Thymus (tissue), 11 donors: ENCODE measurements around the gene PATJ. TPM values are rescaled to one million over a fixed set of nuclear protein-coding genes. Genes with fewer than 3 reads are reported as not detected.
"Not testable (repeated sequence)": the region's sequence is repeated elsewhere in the genome, so short reads cannot be mapped to it uniquely, and the experiment has no call there.

Experiments
- DNase-seq, 9 donors: peaks; one replicate each; pipeline ENCODE4 v3.0.0-alpha.2; 2013; ENCODE audit warnings: low spot score in 9 of 9, low read depth in 6 of 9, missing footprints in 1 of 9
- H3K27ac ChIP-seq, 2 donors: one replicate each; pipeline ENCODE4 v1.5.1; 2013; ENCODE audit warnings: control low read depth in 1 of 2, low read depth in 1 of 2, low read length in 1 of 2, mild to moderate bottlenecking in 1 of 2, moderate library complexity in 1 of 2
- H3K27me3 ChIP-seq, 2 donors: one replicate each; pipeline ENCODE4 v1.5.1; 2013; ENCODE audit warnings: low read length in 1 of 2; ENCODE audit not compliant: control insufficient read depth in 2 of 2, insufficient read depth in 1 of 2
- H3K36me3 ChIP-seq, 2 donors: one replicate each; pipeline ENCODE4 v1.5.1; 2013; ENCODE audit warnings: low read length in 1 of 2, mild to moderate bottlenecking in 1 of 2, moderate library complexity in 1 of 2; ENCODE audit not compliant: control insufficient read depth in 2 of 2, insufficient read depth in 2 of 2
- H3K4me1 ChIP-seq, 2 donors: one replicate each; pipeline ENCODE4 v1.5.1; 2013; ENCODE audit warnings: low read length in 2 of 2; ENCODE audit not compliant: control insufficient read depth in 2 of 2, insufficient read depth in 2 of 2
- H3K4me3 ChIP-seq, 2 donors: one replicate each; pipeline ENCODE4 v1.5.1; 2013; ENCODE audit warnings: low read length in 2 of 2, control low read depth in 1 of 2, mild to moderate bottlenecking in 1 of 2
- H3K9me3 ChIP-seq, 2 donors: one replicate each; pipeline ENCODE4 v1.5.1; 2013; ENCODE audit warnings: low read length in 1 of 2, mild to moderate bottlenecking in 1 of 2; ENCODE audit not compliant: control insufficient read depth in 2 of 2, insufficient read depth in 1 of 2
- WGBS: extraction: QIAGEN DNeasy Blood & Tissue Kit; methylation state at CpG from one replicate; pipeline ENCODE4 v1.1.7; 2013; 5-methylcytosine and 5-hydroxymethylcytosine counted together
- polyA plus RNA-seq: library from polyadenylated mRNA; stranded (reverse); fragments of 200-250 nt; gene quantifications from one replicate; pipeline ENCODE4 v1.2.3, GENCODE V29; 2013
- total RNA-seq: library from RNA; stranded (reverse); fragments of 120-200 nt; gene quantifications from one replicate; pipeline ENCODE4 v1.2.4, GENCODE V29; 2013
- donor health status: healthy.

The PATJ gene
- total and polyA plus RNA-seq, 2 donors: 8.6 to 12.4 TPM

DNA sequence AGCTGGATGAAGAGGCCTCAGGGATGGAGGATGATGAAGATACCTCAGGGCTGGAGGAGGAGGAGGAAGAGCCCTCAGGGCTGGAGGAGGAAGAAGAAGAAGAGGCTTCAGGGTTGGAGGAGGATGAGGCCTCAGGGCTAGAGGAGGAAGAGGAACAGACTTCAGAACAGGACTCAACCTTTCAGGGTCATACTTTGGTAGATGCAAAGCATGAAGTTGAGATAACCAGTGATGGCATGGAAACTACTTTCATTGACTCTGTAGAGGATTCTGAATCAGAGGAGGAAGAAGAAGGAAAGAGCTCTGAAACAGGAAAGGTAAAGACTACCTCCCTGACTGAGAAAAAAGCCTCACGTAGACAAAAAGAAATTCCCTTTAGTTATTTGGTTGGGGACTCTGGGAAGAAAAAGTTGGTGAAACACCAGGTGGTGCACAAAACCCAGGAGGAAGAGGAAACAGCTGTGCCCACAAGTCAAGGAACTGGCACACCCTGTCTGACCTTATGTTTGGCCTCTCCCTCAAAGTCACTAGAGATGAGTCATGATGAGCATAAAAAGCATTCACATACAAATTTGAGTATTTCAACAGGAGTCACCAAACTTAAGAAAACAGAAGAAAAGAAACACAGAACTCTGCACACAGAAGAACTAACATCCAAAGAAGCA, 467.8 kb downstream of the PATJ start:
- H3K36me3 ChIP-seq: no peaks in the 10 kb centered on the region
- DNase-seq: no peak
- H3K27me3 ChIP-seq: no peaks in the 10 kb centered on the region
- H3K27ac ChIP-seq: no peak overlapping the region
- H3K4me3 ChIP-seq: no peak overlapping the region
- H3K9me3 ChIP-seq: peaks cover 0 to 2% of the 10 kb centered on the region in 2 donors
- H3K4me1 ChIP-seq: no peaks in the 10 kb centered on the region
- WGBS: 57% methylated on average over 1 of the region's 1 CpG

GRCh38 chr1:62210960-62211359, 468.7 kb downstream of the PATJ start:
- Histone ChIP-seq H3K4me3 (no peak overlapping the region), H3K9me3 (peaks cover 0 to 2% of the 10 kb centered on the region in 2 donors), H3K27me3 (no peaks in the 10 kb centered on the region), H3K36me3 (no peaks in the 10 kb centered on the region), H3K4me1 (no peaks in the 10 kb centered on the region), H3K27ac (no peak overlapping the region)
- WGBS: 96% methylated on average over 1 of the region's 1 CpG
- DNase-seq: no peak

DNA sequence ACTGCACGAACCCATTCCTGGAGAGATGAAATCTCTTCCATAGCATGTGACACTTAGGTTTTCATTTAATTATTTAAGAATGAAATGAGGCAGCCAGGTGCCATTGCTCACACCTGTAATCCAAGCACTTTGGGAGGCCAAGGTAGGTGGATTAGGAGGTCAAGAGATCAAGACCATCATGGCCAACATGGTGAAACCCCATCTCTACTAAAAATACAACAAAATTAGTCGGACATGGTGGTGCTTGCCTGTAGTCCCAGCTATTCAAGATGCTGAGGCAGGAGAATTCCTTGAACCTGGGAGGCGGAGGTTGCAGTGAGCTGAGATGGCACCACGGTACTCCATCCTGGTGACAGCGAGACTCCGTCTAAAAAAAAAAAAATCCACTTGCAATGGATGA, 470.1 kb downstream of the PATJ start:
- no peaks in the 10 kb centered on the region for H3K27me3 ChIP-seq
- no peaks in the 10 kb centered on the region for H3K4me1 ChIP-seq
- no peaks in the 10 kb centered on the region for H3K36me3 ChIP-seq
- H3K9me3 ChIP-seq: peaks cover 0 to 2% of the 10 kb centered on the region in 2 donors
- H3K4me3 ChIP-seq: no peak overlapping the region
- WGBS: 85% methylated on average over 6 of the region's 6 CpGs
- DNase-seq: no peak
- H3K27ac ChIP-seq: no peak overlapping the region

- peaks cover 0 to 2% of the 10 kb centered on the region in 2 donors for H3K9me3 ChIP-seq
- H3K4me1 ChIP-seq: no peaks in the 10 kb centered on the region
- H3K4me3 ChIP-seq: no peak overlapping the region
- WGBS: 89% methylated on average over 6 of the region's 6 CpGs
- H3K27ac ChIP-seq: no peak overlapping the region
- H3K36me3 ChIP-seq: no peaks in the 10 kb centered on the region
- DNase-seq: no peak
- H3K27me3 ChIP-seq: no peaks in the 10 kb centered on the region
These were observed 471.0 kb downstream of the PATJ start for GRCh38 chr1:62213075-62213914.

DNA sequence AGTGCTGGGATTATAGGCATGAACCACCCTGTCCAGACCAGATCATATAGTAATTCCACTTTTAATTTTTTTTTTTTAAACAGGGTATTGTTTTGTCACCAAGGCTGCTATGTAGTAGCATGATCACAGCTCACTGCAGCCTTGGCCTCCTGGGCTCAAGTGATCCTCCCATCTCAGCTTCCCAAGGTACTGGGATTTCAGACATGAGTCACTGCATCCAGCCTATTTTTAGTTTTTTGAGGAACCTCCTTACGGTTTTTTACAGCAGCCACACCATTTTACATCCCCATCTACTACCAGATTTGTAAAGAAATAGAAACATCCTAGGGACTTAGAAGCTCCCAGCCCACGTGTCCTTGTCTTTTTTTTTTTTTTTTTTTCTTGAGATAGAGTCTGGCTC, 476.3 kb downstream of the PATJ start:
- Histone ChIP-seq H3K36me3 (no peaks in the 10 kb centered on the region), H3K4me1 (no peaks in the 10 kb centered on the region), H3K27ac (no peak overlapping the region), H3K9me3 (no peaks in the 10 kb centered on the region), H3K4me3 (no peak overlapping the region), H3K27me3 (no peaks in the 10 kb centered on the region)
- DNase-seq: no peak
- WGBS: 95% methylated on average over 2 of the region's 2 CpGs

DNA sequence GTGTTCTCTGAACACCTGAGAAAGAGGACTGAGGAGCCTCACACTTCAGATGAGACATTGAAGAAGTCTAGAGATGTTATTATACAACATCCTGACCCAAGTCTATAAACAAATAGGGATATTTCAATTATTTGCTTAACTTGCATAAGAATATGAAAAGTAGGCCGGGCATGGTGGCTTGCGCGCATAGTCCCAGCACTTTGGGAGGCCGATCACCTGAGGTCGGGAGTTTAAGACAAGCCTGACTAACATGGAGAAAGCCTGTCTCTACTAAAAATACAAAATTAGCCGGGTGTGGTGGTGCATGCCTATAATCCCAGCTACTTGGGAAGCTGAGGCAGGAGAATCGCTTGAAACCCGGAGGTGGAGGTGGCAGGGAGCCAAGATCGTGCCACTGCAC, 478.2 kb downstream of the PATJ start:
- not testable (repeated sequence) for H3K27ac ChIP-seq, H3K27me3 ChIP-seq, H3K4me1 ChIP-seq, DNase-seq, H3K4me3 ChIP-seq, H3K9me3 ChIP-seq, H3K36me3 ChIP-seq
- WGBS: 93% methylated on average over 9 of the region's 9 CpGs

- H3K27me3 ChIP-seq: no peaks in the 10 kb centered on the region
- H3K36me3 ChIP-seq: no peaks in the 10 kb centered on the region
- DNase-seq: no peak
- WGBS: 98% methylated on average over 1 of the region's 1 CpG
- H3K4me1 ChIP-seq: no peaks in the 10 kb centered on the region
- no peak overlapping the region for H3K4me3 ChIP-seq
- H3K9me3 ChIP-seq: no peaks in the 10 kb centered on the region
- H3K27ac ChIP-seq: no peak overlapping the region
These were observed 478.9 kb downstream of the PATJ start for GRCh38 chr1:62221171-62221570.

- WGBS: 89% methylated on average over 9 of the region's 9 CpGs
- H3K27ac ChIP-seq: no peak overlapping the region
- no peak for DNase-seq
- no peaks in the 10 kb centered on the region for H3K27me3 ChIP-seq
- no peaks in the 10 kb centered on the region for H3K36me3 ChIP-seq
- H3K4me3 ChIP-seq: no peak overlapping the region
- H3K4me1 ChIP-seq: no peaks in the 10 kb centered on the region
- no peaks in the 10 kb centered on the region for H3K9me3 ChIP-seq
These were observed 480.0 kb downstream of the PATJ start for GRCh38 chr1:62222321-62222720.

GRCh38 chr1:62224182-62224581, 481.9 kb downstream of the PATJ start:
- 49% methylated on average over 2 of the region's 3 CpGs for WGBS
- Histone ChIP-seq H3K36me3 (no peaks in the 10 kb centered on the region), H3K27me3 (no peaks in the 10 kb centered on the region), H3K4me3 (no peak overlapping the region), H3K4me1 (no peaks in the 10 kb centered on the region), H3K9me3 (no peaks in the 10 kb centered on the region), H3K27ac (no peak overlapping the region)
- DNase-seq: no peak
